T-helper 22 cell (primary cell): ENCODE results near the gene CLCN4.

Experiments used
- DNase-seq: peaks from one replicate; pipeline ENCODE4 v3.0.0-alpha.2; 2020; ENCODE audit warnings: low read depth

CLCN4 gene

DNA sequence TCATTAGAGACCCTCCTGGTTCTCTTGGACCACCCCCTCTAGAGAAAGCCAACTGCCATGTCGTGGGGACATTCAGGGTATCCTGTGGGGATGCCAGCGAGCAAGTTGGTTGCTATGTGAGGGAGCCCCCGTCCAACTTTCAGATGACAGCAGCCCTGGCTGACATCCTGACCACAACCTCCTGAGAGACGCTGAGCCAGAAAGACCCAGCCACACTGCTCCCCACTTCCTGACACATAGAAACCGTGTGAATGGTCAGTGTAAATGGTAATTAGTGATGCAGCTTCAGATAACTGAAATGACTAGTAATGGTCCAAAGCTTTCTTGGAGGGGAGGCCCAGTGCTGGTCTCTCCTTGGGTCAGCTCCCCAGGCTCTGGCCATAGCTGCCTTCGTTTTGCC is 10.8 kb downstream of the CLCN4 start:
- DNase-seq, result no peak

DNA sequence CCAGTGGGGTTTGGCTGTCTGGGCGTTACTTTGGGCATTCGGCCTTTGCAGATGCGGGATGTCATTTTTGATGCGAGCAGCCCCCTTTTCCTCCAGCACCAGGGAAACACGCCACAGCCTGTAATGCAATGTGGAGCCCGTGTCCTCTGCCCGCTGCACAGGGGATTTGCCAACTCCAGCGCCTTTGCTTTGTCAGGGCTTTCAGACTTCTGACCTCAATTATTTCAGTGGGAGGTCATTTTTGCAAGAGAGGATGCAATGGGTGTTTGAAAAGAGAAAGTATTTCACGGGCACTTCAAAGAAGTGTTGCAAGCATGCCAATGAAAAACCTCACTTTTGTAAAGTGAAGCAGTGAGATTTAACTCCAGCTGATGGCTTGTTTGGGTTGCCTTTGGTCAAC is 11.5 kb downstream of the CLCN4 start:
- no peak for DNase-seq

- no peak for DNase-seq
These were observed 12.4 kb downstream of the CLCN4 start for GRCh38 chrX:10169175-10169574.

DNA sequence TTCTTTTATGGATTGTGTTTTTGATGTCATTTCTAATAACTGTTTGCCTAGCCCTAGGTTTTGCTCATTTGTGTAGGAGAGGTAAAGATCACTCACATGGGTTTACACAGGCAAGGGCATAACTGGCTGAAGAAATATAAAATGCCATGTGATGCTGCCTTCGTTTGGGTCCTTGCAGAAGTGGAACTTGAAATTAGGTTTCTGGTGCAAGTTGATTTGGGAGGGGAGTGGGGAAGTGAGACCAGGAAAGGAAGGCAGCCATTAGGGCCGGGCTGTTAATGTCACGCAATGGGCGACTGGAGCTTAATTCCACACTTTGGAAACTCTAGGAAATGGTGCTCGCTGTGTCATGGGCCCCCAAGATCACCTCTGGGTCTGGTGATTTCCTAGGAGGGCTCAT is 14.5 kb downstream of the CLCN4 start:
- DNase-seq, result no peak

- DNase-seq, result no peak
These were observed 16.1 kb downstream of the CLCN4 start for GRCh38 chrX:10172877-10173276.

DNA sequence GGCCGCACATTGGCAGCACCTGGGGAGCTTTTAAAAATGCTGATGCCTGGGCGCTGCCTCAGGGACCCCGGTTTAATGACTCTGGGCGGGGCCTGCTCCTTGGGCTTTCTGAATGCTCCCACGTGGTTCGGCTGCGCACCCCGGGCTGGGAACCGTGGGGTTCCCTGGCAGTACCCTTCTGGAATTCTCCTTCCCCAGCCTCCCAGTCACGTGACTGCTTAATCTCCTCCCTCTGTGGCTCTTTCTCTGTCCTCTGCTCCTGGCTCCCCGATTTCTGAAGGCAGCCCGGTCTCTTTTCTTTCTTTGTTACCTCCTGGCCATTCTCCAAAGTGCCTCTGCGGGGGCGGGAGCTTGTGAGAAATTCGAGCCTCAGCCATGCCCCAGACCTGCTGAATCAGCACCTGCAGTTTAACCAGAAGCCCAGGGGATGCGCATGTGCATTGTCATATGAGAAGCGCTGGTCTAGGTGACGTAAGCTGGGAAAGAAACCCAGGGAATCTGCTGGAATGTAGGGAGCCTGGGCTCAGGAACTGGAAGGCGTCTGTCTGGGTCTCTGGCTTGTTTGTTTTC is 16.6 kb downstream of the CLCN4 start:
- no peak for DNase-seq

GRCh38 chrX:10174051-10174450 is 17.3 kb downstream of the CLCN4 start:
- DNase-seq, result no peak

DNA sequence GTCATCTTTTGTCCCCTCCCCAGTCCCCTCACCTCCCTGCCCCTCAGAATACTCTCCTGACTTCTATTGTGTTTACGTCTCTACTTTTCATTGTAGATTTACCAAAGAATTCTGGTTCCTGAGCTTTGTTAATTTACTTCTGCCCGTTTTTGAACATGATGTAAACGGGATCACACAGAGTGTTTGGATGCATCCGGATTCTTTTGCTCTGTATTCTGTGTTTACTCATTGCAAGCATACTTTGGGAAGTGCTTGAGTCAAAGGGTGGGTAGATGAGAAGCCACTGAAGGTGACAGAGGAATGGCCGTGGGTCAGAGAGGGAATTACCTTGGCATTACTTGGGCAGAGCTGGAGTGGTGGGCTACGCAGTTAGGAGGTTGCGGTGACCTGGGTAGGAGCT is 18.0 kb downstream of the CLCN4 start:
- DNase-seq, result no peak

GRCh38 chrX:10175319-10175871 is 18.6 kb downstream of the CLCN4 start:
- DNase-seq, result no peak

DNA sequence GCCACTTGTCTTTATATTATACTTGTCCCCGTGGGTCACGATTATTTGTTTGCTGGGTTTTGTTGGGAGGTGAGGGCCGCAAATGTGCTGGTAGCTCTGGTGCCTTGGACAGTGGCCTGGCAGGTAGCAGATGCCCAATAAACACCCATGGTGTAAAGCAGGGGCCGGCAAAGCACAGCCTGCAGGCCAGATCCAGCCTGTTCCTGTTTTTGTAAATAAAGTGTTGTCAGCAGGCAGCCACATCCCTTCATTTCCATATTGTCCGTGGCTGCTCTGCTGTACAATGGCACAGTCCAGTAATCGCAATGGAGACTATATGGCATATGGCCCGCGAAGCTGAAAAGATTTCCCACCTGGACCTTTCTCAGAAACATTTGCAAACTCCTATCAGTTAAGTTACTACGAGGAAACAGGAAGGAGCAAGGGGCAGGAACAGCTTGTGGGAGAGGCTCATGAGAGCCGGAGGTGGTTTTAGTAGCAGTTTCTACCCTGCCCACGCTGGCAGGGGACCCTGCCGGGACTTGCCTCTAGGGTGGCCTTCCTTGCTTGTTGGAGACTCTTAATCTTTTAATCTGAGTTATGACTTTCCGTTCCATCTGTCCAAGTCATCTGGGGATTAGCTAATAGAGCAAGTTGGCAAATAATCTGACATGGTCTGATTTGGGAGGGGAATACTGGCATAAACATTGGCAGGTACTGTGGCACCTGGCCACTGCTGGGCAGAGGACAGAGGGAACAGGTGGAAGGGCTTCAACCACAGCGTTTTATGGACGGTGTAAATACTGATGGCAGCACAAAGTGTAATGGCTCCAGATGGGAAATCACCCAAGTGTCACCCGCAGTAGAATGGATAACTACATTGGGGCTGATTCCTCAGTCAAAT is 19.6 kb downstream of the CLCN4 start:
- DNase-seq, result no peak

DNA sequence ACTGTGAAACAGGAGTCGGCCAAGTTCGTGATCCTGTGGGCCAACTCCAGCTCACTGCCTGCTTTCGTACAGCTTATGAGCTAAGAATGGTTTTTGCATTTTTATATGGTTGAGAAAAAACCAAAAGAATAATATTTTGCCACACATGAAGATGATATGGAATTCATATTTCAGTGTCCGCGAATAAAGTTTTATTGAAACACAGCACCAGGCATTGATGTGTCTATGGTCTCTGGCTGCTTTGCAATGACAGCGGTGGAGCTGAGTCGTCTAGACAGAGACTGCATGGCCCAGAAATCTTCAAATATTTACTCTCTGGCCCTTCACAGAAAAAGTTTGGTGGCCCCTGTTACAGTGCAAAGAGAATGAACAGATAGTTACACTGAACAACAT is 20.2 kb downstream of the CLCN4 start:
- no peak for DNase-seq

DNA sequence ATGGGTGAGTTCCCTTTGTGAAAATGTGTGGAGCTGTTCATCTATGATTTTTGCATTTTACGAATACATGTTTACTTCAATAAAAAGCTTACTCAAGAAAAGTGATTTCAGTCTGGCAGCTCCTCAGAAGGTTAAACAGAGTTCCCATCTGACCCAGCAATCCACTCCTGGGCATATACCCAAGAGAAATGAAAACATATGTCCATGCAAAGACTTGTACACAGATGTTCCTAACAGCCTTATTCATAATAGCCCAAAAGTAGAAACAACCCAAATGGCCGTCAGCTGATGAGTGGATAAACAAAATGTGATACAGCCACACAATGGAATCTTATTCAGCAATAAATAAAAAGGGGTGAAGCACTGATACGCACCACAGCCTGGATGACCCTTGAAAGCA is 20.8 kb downstream of the CLCN4 start:
- DNase-seq, result no peak

GRCh38 chrX:10178866-10179463 is 22.2 kb downstream of the CLCN4 start:
- no peak for DNase-seq

GRCh38 chrX:10183760-10184159 is 27.0 kb downstream of the CLCN4 start:
- no peak for DNase-seq

- no peak for DNase-seq
These were observed 27.6 kb downstream of the CLCN4 start for GRCh38 chrX:10184411-10184810.

- no peak for DNase-seq
These were observed 29.6 kb downstream of the CLCN4 start for GRCh38 chrX:10186355-10186754.

- no peak for DNase-seq
These were observed 30.6 kb downstream of the CLCN4 start for GRCh38 chrX:10187421-10187820.

DNA sequence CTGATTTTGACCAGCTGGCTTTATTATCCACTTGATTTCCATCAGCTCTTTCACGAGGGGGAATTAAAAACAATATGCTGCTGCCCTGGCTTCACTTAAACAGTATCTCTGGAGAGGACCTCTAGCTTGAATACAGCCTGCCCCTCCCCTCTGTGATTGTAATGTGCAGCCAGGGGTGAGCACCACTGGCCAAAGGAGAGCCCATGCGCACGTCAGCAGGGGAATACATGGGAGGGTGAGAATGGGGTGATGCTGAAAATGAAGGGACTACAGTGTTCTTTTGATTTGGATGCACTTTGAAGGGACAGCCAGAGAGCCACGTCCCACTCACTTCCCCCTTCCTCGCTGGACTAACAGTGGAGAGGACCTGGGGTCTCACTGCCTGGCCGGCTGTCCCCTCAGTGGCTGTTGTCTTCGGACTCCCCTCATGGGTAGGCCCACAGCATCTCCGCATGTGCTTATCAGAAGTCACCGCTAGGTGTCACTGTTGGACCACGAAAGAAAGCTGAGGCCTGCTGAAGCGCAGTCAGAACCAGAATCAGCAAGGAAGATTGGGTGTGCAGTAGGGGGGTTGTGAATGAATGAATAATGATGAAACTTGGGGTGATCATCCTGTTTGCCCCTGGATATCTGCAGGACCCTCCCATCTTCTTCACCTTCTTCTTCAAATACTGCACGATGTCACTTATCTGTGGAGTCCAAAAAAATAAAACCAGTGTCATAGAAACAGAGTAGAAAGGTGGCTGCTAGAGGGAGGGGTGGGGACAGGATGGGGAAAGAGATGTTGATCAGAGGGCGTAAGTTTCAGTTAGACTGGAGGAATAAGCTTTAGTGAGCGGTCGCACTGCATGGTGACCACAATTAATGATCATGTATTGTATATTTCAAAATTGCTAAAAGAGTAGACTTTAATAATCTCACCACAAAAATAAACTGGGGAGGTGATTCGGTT is 32.8 kb downstream of the CLCN4 start:
- peak; percentile 34 for DNase-seq

DNA sequence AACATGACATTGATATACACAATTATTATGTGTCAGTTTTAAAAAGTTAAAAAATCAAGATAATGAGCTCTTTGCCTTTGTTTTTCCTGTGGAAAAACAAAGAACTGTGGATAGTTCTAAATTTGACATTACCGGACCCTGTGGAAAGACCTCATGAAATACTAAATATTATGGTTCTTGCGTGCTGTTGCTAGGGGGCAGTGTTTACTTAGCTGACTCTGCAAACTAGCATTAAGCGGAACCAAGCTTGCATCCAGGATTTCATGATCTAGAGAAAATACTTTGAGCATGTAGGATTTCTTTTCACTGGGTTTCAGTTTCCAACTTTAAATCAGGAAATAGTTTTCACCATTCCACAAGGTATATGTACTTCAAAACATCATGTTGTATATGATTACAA is 33.6 kb downstream of the CLCN4 start:
- no peak for DNase-seq

- no peak for DNase-seq
These were observed 36.8 kb downstream of the CLCN4 start for GRCh38 chrX:10193587-10193986.

GRCh38 chrX:10195425-10195824 is 38.6 kb downstream of the CLCN4 start:
- DNase-seq, result no peak

DNA sequence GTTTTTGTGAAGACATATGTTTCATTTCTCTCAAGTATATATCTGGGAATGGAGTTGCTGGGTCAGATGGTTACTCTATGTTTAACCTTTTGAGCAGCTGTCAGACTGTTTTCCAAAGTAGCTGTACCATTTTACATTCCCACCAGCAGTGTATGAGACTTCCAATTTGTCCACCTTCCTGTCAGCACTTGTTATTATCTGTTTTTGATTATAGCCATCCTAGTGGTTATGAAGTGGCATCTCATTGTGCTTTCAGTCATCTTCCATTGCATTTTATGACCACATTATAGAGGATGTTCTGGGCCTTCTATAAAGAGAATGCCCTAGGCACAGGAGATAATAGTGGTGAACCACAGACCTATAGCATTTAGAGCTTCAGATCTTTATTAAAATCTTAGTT is 39.2 kb downstream of the CLCN4 start:
- DNase-seq, result no peak
